Ishikawa (cell line): Measurements from ENCODE around the gene KASH5.

Experiments used
- CEBPB ChIP-seq: IDR thresholded peaks from 2 replicates; pipeline ENCODE4 v1.6.1; 2012
- CREB1 ChIP-seq: IDR thresholded peaks from 2 replicates; pipeline ENCODE4 v1.6.1; 2012; ENCODE audit warnings: low read depth
- EGR1 ChIP-seq: IDR thresholded peaks from 2 replicates; pipeline ENCODE4 v1.6.1; 2012
- EP300 ChIP-seq: IDR thresholded peaks from 2 replicates; pipeline ENCODE4 v1.6.1; 2012; ENCODE audit warnings: borderline replicate concordance
- FOXM1 ChIP-seq: IDR thresholded peaks from 2 replicates; pipeline ENCODE4 v1.6.1; 2012; ENCODE audit warnings: low read depth, borderline replicate concordance
- MAX ChIP-seq: IDR thresholded peaks from 2 replicates; pipeline ENCODE4 v1.6.1; 2012
- NFIC ChIP-seq: IDR thresholded peaks from 2 replicates; pipeline ENCODE4 v1.6.1; 2012
- RAD21 ChIP-seq: IDR thresholded peaks from 2 replicates; pipeline ENCODE4 v1.6.1; 2012; ENCODE audit warnings: low read depth
- REST ChIP-seq: IDR thresholded peaks from 2 replicates; pipeline ENCODE4 v1.6.1; 2012; ENCODE audit warnings: low read depth, mild to moderate bottlenecking
- TAF1 ChIP-seq: IDR thresholded peaks from 2 replicates; pipeline ENCODE4 v1.6.1; 2012; ENCODE audit warnings: low read depth, mild to moderate bottlenecking
- TCF12 ChIP-seq: IDR thresholded peaks from 2 replicates; pipeline ENCODE4 v1.6.1; 2012; ENCODE audit warnings: low read depth
- TEAD4 ChIP-seq: IDR thresholded peaks from 2 replicates; pipeline ENCODE4 v1.6.1; 2012
- USF1 ChIP-seq: IDR thresholded peaks from 2 replicates; pipeline ENCODE4 v1.6.1; 2012
- YY1 ChIP-seq: IDR thresholded peaks from 2 replicates; pipeline ENCODE4 v1.6.1; 2012; ENCODE audit warnings: low read depth
- ZBTB7A ChIP-seq: IDR thresholded peaks from 2 replicates; pipeline ENCODE4 v1.6.1; 2012; ENCODE audit warnings: low read depth

The KASH5 gene

GRCh38 chr19:49366110-49366509 is 21.9 kb upstream of the KASH5 start:
- TF ChIP-seq TAF1 = no peak
- no peak for TF ChIP-seq REST
- TF ChIP-seq FOXM1 = no peak
- TF ChIP-seq EGR1 = no peak
- TF ChIP-seq EP300 = no peak
- TF ChIP-seq RAD21 = no peak
- TF ChIP-seq TEAD4 = no peak
- TF ChIP-seq CREB1 = no peak
- no peak for TF ChIP-seq NFIC
- TF ChIP-seq MAX = no peak
- no peak for TF ChIP-seq ZBTB7A
- no peak for TF ChIP-seq CEBPB
- no peak for TF ChIP-seq YY1

DNA sequence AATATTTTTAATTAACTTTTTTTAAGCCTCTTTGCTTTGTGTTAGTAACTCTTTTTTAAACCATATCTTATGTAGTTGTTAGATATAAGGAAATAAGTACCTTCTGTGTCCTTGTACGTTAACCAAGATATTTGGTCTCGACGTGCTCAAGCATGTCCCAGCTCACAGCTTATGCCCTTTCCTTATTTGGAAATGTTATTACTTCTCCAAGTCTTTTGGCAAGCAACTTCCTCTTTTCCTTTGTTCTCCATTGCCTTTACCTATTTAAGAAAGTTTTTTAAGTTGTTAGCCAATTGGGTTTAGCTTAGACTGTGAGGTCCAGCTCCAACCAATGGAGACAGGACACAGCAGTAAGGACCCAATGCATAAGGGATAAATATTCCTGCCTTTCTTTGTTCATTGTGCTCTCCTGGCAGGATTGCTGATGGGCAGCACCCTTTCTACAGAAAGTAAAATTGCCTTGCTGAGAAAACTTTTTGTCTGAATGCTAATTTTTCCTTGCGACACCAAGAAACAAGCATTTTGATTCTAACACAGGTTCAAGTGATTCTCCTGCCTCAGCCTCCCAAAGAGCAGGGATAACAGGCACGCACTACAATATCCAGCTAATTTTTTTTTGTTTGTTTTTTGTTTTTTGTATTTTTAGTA is 19.2 kb upstream of the KASH5 start:
- TF ChIP-seq EGR1 (no peak), EP300 (no peak), CEBPB (no peak), CREB1 (no peak), REST (no peak), FOXM1 (no peak), RAD21 (no peak)

- TF ChIP-seq FOXM1 = no peak
- no peak for TF ChIP-seq CEBPB
- no peak for TF ChIP-seq TEAD4
- TF ChIP-seq EP300 = no peak
- no peak for TF ChIP-seq ZBTB7A
- TF ChIP-seq MAX = no peak
- no peak for TF ChIP-seq TCF12
- no peak for TF ChIP-seq TAF1
- TF ChIP-seq USF1 = no peak
- TF ChIP-seq RAD21 = no peak
- no peak for TF ChIP-seq YY1
- no peak for TF ChIP-seq EGR1
- TF ChIP-seq REST = no peak
Measured at GRCh38 chr19:49371184-49371583, 16.9 kb upstream of the KASH5 start.

DNA sequence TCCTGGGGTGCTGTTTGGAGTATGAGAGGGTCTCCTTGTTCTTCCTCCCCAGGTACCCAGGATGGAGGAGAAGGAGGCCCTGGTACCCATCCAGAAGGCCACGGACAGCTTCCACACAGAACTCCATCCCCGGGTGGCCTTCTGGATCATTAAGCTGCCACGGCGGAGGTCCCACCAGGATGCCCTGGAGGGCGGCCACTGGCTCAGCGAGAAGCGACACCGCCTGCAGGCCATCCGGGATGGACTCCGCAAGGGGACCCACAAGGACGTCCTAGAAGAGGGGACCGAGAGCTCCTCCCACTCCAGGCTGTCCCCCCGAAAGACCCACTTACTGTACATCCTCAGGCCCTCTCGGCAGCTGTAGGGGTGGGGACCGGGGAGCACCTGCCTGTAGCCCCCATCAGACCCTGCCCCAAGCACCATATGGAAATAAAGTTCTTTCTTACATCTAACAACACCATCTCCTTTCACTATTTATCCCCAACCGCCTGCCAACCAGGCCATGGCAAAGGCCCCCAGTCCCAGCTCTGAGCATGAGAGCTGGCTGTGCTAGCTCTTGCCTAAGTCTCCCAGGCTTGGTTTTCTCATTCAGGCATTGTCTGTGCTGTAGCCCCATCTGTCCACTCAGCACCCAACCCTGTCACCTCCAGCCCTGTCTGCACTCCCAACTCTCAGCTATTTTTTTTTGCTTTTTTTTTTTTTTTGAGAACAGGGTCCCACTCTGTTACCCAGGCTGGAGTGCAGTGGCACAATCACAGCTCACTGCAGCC is 13.2 kb upstream of the KASH5 start:
- TF ChIP-seq USF1 (no peak), REST (no peak), CEBPB (no peak), EP300 (no peak), RAD21 (no peak), TCF12 (no peak), MAX (no peak), NFIC (no peak), YY1 (no peak), TEAD4 (no peak), ZBTB7A (no peak)
